A673 (cell line): Measurements from ENCODE around the gene FAIM.

Source experiments
- EZH2 ChIP-seq: fragments of 200-600 bp; sonication (generic); IDR thresholded peaks from 2 replicates; pipeline ENCODE4 v1.6.1; 2017; ENCODE audit warnings: borderline replicate concordance, low read depth, mild to moderate bottlenecking, mixed read lengths, antibody characterized with exemption, low read length; ENCODE audit not compliant: poor library complexity, severe bottlenecking
- TF ChIP-seq, protein P1 (sequence below): fragments of 300-800, 200-600 bp; sonication (generic); conservative IDR thresholded peaks from 2 replicates; pipeline ENCODE4 v1.5.1; 2017; ENCODE audit warnings: low read depth, mild to moderate bottlenecking, antibody characterized with exemption, low read length, moderate library complexity, mixed read lengths

GRCh38 chr3:138578141-138578540, 30.4 kb upstream of the FAIM start:
- TF ChIP-seq, protein P1, sequence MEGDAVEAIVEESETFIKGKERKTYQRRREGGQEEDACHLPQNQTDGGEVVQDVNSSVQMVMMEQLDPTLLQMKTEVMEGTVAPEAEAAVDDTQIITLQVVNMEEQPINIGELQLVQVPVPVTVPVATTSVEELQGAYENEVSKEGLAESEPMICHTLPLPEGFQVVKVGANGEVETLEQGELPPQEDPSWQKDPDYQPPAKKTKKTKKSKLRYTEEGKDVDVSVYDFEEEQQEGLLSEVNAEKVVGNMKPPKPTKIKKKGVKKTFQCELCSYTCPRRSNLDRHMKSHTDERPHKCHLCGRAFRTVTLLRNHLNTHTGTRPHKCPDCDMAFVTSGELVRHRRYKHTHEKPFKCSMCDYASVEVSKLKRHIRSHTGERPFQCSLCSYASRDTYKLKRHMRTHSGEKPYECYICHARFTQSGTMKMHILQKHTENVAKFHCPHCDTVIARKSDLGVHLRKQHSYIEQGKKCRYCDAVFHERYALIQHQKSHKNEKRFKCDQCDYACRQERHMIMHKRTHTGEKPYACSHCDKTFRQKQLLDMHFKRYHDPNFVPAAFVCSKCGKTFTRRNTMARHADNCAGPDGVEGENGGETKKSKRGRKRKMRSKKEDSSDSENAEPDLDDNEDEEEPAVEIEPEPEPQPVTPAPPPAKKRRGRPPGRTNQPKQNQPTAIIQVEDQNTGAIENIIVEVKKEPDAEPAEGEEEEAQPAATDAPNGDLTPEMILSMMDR, result no peak
- TF ChIP-seq EZH2, result no peak
